ENCODE results near the gene ATP6V0E1. TPM values are rescaled to one million over a fixed set of nuclear protein-coding genes. Genes with fewer than 3 reads are reported as not detected.

ATP6V0E1 gene
- total RNA-seq, 1 experiment from 2014 or later, result 84.6 TPM

DNA sequence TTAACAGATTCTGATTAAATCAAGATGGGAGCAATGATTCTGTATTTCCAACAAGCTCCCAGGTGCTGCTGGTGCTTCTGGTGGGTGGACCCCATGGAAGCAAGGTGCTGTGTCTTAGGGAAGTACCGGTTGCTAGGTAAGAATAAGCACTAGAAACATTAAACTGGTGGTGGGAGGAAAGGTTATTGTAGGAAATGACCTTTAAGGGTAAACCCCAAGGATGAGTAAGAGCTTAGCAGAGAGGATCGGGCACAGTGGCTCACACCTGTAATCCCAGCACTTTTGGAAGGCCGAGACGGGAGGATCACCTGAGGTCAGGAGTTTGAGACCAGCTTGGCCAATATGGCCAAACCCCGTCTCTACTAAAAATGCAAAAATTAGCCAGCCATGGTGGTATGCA lies 56.4 kb downstream of the ATP6V0E1 start:
- Histone ChIP-seq H3K4me1 (ENCODE audit: control insufficient read depth in 1 of 2, insufficient read depth in 2 of 2, low read length in 2 of 2) (no peaks in the 10 kb centered on the region), H2AFZ (ENCODE audit: low read depth, low read length, poor library complexity, severe bottlenecking) (no peak overlapping the region), H4K20me1 (ENCODE audit: insufficient read depth) (no peaks in the 10 kb centered on the region), H3K36me3 (ENCODE audit: control insufficient read depth in 1 of 2, insufficient read depth in 2 of 2, low read length in 2 of 2) (0 out of 4 replicates have a peak, but pooled peaks cover 0 to 2% of the 10 kb centered on the region in 2 experiments), H3K9ac (ENCODE audit: low read length) (no peak overlapping the region), H3K9me3 (ENCODE audit: control insufficient read depth in 1 of 2, insufficient read depth in 1 of 2, low read depth in 1 of 2, low read length in 2 of 2) (0 out of 4 replicates have a peak, but pooled peaks cover 0 to 6% of the 10 kb centered on the region in 2 experiments), H3K79me2 (ENCODE audit: insufficient read depth, low read length) (no peaks in the 10 kb centered on the region), H3K27ac (ENCODE audit: low read depth, low read length) (no peak overlapping the region), H3K9me2 (ENCODE audit: insufficient read depth) (no peaks in the 10 kb centered on the region), H3K4me3 (replicated peaks in 1 of 2; ENCODE audit: low read depth in 1 of 2, low read length in 2 of 2) (no peak overlapping the region), H3K4me2 (ENCODE audit: low read length) (no peak overlapping the region), H3K27me3 (ENCODE audit: insufficient read depth, low read length) (no peaks in the 10 kb centered on the region)
- intact Hi-C loops (cut with micrococcal nuclease), result no loop called here
- BruUV-seq (replicated peaks), result no TSS peak
- ChIA-PET RAD21 (ENCODE audit: low non-redundant PET in 1 of 2, low total read pairs in 2 of 2, uncharacterized antibody in 2 of 2, unreplicated experiment in 2 of 2) (no interaction called here), CTCF (no interaction called here), POLR2A (no interaction called here)
- no peak for TF ChIP-seq ATF3 (IDR thresholded peaks at IDR 0.05)
- TF ChIP-seq RAD21 (IDR thresholded peaks at IDR 0.05; ENCODE audit: low read depth), result no peak
- TF ChIP-seq CEBPB (IDR thresholded peaks at IDR 0.05; ENCODE audit: low read depth), result no peak
- TF ChIP-seq FOSL1 (IDR thresholded peaks at IDR 0.05; ENCODE audit: low read depth), result no peak
- TF ChIP-seq POLR2AphosphoS5 (IDR thresholded peaks at IDR 0.05; ENCODE audit: low read depth, low read length), result no peak
- DNase-seq (ENCODE audit: low read depth, low spot score) (no peak), ATAC-seq (no peak)

DNA sequence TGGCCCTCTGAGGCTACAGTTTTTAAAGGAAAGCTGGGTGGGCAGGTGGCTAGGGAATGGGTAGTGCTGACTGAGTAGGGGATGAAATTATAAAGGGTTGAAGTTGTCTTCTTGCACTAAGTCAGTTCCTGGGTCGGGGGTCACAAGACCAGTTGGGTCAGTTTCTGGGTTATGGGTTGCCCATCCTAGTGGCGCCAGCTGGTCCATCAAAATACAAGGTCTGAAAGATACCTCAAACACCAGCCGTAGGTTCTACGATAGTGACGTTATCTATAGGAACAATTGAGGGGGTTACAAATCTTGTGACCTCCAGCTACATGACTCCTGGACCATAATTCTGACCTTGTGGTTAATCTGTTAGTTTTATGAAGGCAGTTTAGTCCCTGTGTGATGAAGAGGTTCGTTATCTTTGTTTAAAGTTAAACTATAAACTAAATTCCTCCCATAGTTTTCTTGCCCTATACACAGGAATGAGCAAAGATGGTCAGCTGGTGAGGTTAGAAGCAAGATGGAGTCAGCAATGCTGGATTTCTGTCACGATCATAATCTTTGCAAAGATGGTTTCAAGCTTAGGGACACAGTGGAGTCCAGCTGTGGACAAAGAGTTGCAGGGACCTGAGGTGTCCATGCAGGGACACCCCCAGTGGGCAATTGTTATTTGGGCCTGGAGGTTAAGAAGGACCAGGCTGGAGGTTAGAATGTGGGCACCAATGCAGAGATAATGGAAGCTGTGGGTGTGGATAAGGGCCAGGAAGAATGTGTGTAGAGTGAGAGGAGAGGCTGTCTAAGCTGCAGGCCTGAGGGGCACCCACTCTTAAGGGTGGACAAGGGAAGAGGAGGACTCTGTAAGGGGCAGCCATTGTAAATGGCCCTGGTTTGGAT lies 58.6 kb downstream of the ATP6V0E1 start:
- Histone ChIP-seq H3K4me3 (replicated peaks in 1 of 2; ENCODE audit: low read depth in 1 of 2, low read length in 2 of 2) (no peak overlapping the region), H3K27me3 (ENCODE audit: insufficient read depth, low read length) (no peaks in the 10 kb centered on the region), H2AFZ (ENCODE audit: low read depth, low read length, poor library complexity, severe bottlenecking) (no peak overlapping the region), H3K27ac (ENCODE audit: low read depth, low read length) (no peak overlapping the region), H3K9me2 (ENCODE audit: insufficient read depth) (no peaks in the 10 kb centered on the region), H4K20me1 (ENCODE audit: insufficient read depth) (no peaks in the 10 kb centered on the region), H3K79me2 (ENCODE audit: insufficient read depth, low read length) (no peaks in the 10 kb centered on the region), H3K36me3 (ENCODE audit: control insufficient read depth in 1 of 2, insufficient read depth in 2 of 2, low read length in 2 of 2) (no peaks in the 10 kb centered on the region), H3K4me1 (ENCODE audit: control insufficient read depth in 1 of 2, insufficient read depth in 2 of 2, low read length in 2 of 2) (no peaks in the 10 kb centered on the region), H3K9ac (ENCODE audit: low read length) (no peak overlapping the region), H3K4me2 (ENCODE audit: low read length) (no peak overlapping the region), H3K9me3 (ENCODE audit: control insufficient read depth in 1 of 2, insufficient read depth in 1 of 2, low read depth in 1 of 2, low read length in 2 of 2) (0 out of 4 replicates have a peak, but pooled peaks cover 0 to 6% of the 10 kb centered on the region in 2 experiments)
- ChIA-PET CTCF (no interaction called here), RAD21 (ENCODE audit: low non-redundant PET in 1 of 2, low total read pairs in 2 of 2, uncharacterized antibody in 2 of 2, unreplicated experiment in 2 of 2) (no interaction called here), POLR2A (no interaction called here)
- no peak for ATAC-seq
- TF ChIP-seq EZH2phosphoT487 (IDR thresholded peaks at IDR 0.05; ENCODE audit: borderline replicate concordance), result no peak
- no peak for TF ChIP-seq SRF (IDR thresholded peaks at IDR 0.05; ENCODE audit: low read depth)
- TF ChIP-seq ZNF274 (IDR thresholded peaks at IDR 0.05; ENCODE audit: low read depth, low read length), result no peak
- TF ChIP-seq ZBTB33 (IDR thresholded peaks at IDR 0.05; ENCODE audit: extremely low read depth, insufficient replicate concordance, low read length), result no peak
- TF ChIP-seq, protein P1, sequence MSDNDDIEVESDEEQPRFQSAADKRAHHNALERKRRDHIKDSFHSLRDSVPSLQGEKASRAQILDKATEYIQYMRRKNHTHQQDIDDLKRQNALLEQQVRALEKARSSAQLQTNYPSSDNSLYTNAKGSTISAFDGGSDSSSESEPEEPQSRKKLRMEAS (IDR thresholded peaks at IDR 0.05), result no peak
- no peak for TF ChIP-seq EZH2 (IDR thresholded peaks at IDR 0.05)
- TF ChIP-seq JUND (IDR thresholded peaks at IDR 0.05), result no peak
- TF ChIP-seq ELF1 (IDR thresholded peaks at IDR 0.05; ENCODE audit: borderline replicate concordance, low read depth), result no peak
- TF ChIP-seq FOSL1 (IDR thresholded peaks at IDR 0.05; ENCODE audit: low read depth), result no peak
- TF ChIP-seq TCF7L2 (IDR thresholded peaks at IDR 0.05; ENCODE audit: borderline replicate concordance, extremely low read depth, insufficient read depth, insufficient read length), result no peak
- TF ChIP-seq ATF3 (IDR thresholded peaks at IDR 0.05), result no peak
- no peak for TF ChIP-seq CEBPB (IDR thresholded peaks at IDR 0.05; ENCODE audit: low read depth)
- BruUV-seq (replicated peaks), result no TSS peak
- no peak for DNase-seq (ENCODE audit: low read depth, low spot score)
- intact Hi-C loops (cut with micrococcal nuclease), result no loop called here

Data from HCT116 (cell line).